WTC11 (cell line): ENCODE results near the gene MYL5.

ENCODE experiments used
- ATF1 ChIP-seq: sonication (generic); formaldehyde crosslinking; IDR thresholded peaks from 2 replicates; pipeline ENCODE4 v1.8.1; 2023; ENCODE audit warnings: mild to moderate bottlenecking, moderate library complexity, missing genetic modification reagents
- IRF2 ChIP-seq: sonication (generic); formaldehyde crosslinking; IDR thresholded peaks from 2 replicates; pipeline ENCODE4 v1.8.0; 2022; ENCODE audit warnings: low read depth, missing genetic modification reagents, borderline replicate concordance
- SP1 ChIP-seq: sonication (generic); formaldehyde crosslinking; conservative IDR thresholded peaks from 2 replicates; pipeline ENCODE4 v1.8.1; 2022; ENCODE audit warnings: missing genetic modification reagents
- ZNF317 ChIP-seq: sonication (generic); formaldehyde crosslinking; IDR thresholded peaks from 2 replicates; pipeline ENCODE4 v1.8.1; 2023; ENCODE audit warnings: low read depth, mild to moderate bottlenecking, moderate library complexity, missing genetic modification reagents, borderline replicate concordance
- TF ChIP-seq, protein P1 (sequence below): fragments of 200-600 bp; IDR thresholded peaks from 2 replicates; pipeline ENCODE4 v1.8.0; 2022; ENCODE audit warnings: antibody characterized with exemption

DNA sequence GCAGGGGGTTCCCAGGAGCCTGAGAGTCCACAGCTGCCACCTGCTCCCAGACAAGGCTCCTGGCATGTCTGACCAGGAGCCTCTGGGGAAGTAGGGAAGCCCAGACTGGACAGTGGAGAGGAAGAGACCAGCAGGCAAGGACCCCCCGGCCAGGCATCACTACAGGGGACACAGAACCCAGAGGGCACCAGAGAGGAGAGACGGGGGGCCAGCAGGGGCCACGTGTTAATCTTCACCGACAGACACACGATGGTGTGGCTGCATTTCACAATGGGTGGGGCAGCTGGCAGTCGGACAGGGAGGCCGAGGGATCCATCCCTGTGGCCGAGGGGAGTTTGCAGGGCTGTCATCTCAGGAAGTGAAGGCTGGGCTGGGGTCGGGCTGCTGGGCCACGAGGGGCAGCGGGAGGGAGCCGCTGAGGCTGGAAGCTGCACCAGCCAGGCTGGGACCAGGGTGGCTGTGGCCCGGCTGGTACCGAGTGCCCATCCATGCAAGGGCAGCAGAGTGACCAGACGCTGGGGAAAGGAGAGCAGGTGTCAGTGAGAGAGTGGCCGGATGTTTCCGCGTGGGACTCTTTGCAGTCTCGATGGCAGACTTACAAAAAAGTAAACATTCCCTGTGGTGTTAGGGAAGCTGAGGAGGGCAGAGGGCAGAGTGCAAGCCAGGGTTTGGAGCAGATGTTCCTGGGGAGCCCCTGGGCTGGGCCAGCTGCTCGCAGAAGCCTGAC lies 44.3 kb upstream of the MYL5 start:
- TF ChIP-seq, protein P1, sequence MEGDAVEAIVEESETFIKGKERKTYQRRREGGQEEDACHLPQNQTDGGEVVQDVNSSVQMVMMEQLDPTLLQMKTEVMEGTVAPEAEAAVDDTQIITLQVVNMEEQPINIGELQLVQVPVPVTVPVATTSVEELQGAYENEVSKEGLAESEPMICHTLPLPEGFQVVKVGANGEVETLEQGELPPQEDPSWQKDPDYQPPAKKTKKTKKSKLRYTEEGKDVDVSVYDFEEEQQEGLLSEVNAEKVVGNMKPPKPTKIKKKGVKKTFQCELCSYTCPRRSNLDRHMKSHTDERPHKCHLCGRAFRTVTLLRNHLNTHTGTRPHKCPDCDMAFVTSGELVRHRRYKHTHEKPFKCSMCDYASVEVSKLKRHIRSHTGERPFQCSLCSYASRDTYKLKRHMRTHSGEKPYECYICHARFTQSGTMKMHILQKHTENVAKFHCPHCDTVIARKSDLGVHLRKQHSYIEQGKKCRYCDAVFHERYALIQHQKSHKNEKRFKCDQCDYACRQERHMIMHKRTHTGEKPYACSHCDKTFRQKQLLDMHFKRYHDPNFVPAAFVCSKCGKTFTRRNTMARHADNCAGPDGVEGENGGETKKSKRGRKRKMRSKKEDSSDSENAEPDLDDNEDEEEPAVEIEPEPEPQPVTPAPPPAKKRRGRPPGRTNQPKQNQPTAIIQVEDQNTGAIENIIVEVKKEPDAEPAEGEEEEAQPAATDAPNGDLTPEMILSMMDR: no peak
- TF ChIP-seq SP1 (CRISPR knock-in tag) (no peak), IRF2 (no peak), ZNF317 (CRISPR knock-in tag) (no peak), ATF1 (no peak)
